GM12878 (cell line): ENCODE results near the gene TMEM231. TPM values are rescaled to one million over a fixed set of nuclear protein-coding genes. Genes with fewer than 3 reads are reported as not detected.

Experiments
- ATAC-seq: fragments of 200-7000 bp; cut with Tn5 transposase; 3 replicates; pipeline ENCODE4 v1.9.1; 2020; ENCODE audit warnings: mild to moderate bottlenecking, moderate library complexity
- BruUV-seq: library from RNA; stranded (reverse); fragments of 400-500 nt; replicated peaks from 2 replicates; lab custom pipeline; 2021; lab: Mats Ljungman, UMichigan
- CTCF ChIA-PET: fragments of 300-600 bp; sonication (Branson Sonifier 250); formaldehyde crosslinking; extraction: SDS; loops from one replicate; lab custom pipeline; 2021; ENCODE audit warnings: inconsistent platforms; lab: Yijun Ruan, JAX
- POLR2A ChIA-PET: fragments of 350-600 bp; formaldehyde crosslinking; extraction: SDS; loops from one replicate; lab custom pipeline; 2021; ENCODE audit warnings: inconsistent platforms; lab: Charles Lee
- RAD21 ChIA-PET: fragments of 300-600 bp; sonication (Branson Sonifier 250); formaldehyde crosslinking; loops from one replicate; lab custom pipeline; 2023; ENCODE audit warnings: antibody characterized with exemption; ENCODE audit not compliant: unreplicated experiment; lab: Charles Lee
- SMC1A ChIA-PET: fragments of 300-600 bp; sonication (Branson Sonifier 250); formaldehyde crosslinking; loops from one replicate; lab custom pipeline; 2023; ENCODE audit not compliant: unreplicated experiment, uncharacterized antibody; lab: Charles Lee
- DNase-seq: peaks from one replicate; pipeline ENCODE4 v3.0.0-alpha.2; 2011; ENCODE audit warnings: low read depth, low spot score
- FAIRE-seq: peaks from 3 replicates; lab custom pipeline; 2011; peaks lifted over from hg19 to GRCh38; lab: Jason Lieb, UNC
- H2AFZ ChIP-seq: 2 replicates; pipeline ENCODE4 v1.6.0; 2011; ENCODE audit warnings: low read depth, low read length, control low read depth; ENCODE audit not compliant: control insufficient read depth
- H3K27ac ChIP-seq: 2 replicates; pipeline ENCODE4 v1.5.1; 2011; ENCODE audit warnings: control low read depth; ENCODE audit not compliant: control insufficient read depth, insufficient read depth
- H3K27me3 ChIP-seq, 2 experiments: replicated peaks in 1 of 2; 2 replicates each; pipeline versions ENCODE4 v1.6.0 to v1.6.1; 2011; ENCODE audit warnings: low read length in 1 of 2; ENCODE audit not compliant: control insufficient read depth in 2 of 2, insufficient read depth in 2 of 2
- H3K36me3 ChIP-seq, 2 experiments: 2 replicates each; pipeline ENCODE4 v1.5.1; 2011; ENCODE audit warnings: low read length in 1 of 2; ENCODE audit not compliant: control insufficient read depth in 2 of 2, insufficient read depth in 2 of 2
- H3K4me1 ChIP-seq: 2 replicates; pipeline ENCODE4 v1.6.1; 2011; ENCODE audit warnings: mild to moderate bottlenecking, low read length, moderate library complexity, mixed read lengths; ENCODE audit not compliant: control insufficient read depth, insufficient read depth
- H3K4me2 ChIP-seq: 2 replicates; pipeline ENCODE4 v1.6.0; 2011; ENCODE audit warnings: control low read depth; ENCODE audit not compliant: control insufficient read depth, insufficient read depth
- H3K4me3 ChIP-seq: fragments of 200-600 bp; sonication (generic); 2 replicates; pipeline ENCODE4 v1.5.1; 2016
- H3K79me2 ChIP-seq: 2 replicates; pipeline ENCODE4 v1.6.0; 2011; ENCODE audit warnings: low read length; ENCODE audit not compliant: control insufficient read depth, insufficient read depth
- H3K9ac ChIP-seq: 2 replicates; pipeline ENCODE4 v1.8.0; 2011; ENCODE audit warnings: low read length, control low read depth, mixed read lengths; ENCODE audit not compliant: control insufficient read depth, insufficient read depth
- H3K9me3 ChIP-seq: replicated peaks from 3 replicates; pipeline ENCODE4 v1.5.1; 2011; ENCODE audit warnings: mild to moderate bottlenecking, low read length; ENCODE audit not compliant: control insufficient read depth, insufficient read depth
- H4K20me1 ChIP-seq: 2 replicates; pipeline ENCODE4 v1.6.0; 2011; ENCODE audit not compliant: control insufficient read depth, insufficient read depth
- ATF3 ChIP-seq: IDR thresholded peaks from 2 replicates; pipeline ENCODE4 v1.6.1; 2011; ENCODE audit warnings: low read depth, mild to moderate bottlenecking, low read length, moderate library complexity, borderline replicate concordance; ENCODE audit errors: extremely low read depth
- CREB1 ChIP-seq: IDR thresholded peaks from 2 replicates; pipeline ENCODE4 v1.6.1; 2012; ENCODE audit warnings: low read depth, mild to moderate bottlenecking, inconsistent platforms
- CREM ChIP-seq: IDR thresholded peaks from 2 replicates; pipeline ENCODE4 v1.6.1; 2014; ENCODE audit warnings: antibody characterized with exemption, low read depth
- GABPA ChIP-seq: IDR thresholded peaks from 2 replicates; pipeline ENCODE4 v1.6.1; 2014; ENCODE audit warnings: antibody characterized with exemption, low read depth, mild to moderate bottlenecking, inconsistent platforms
- HDAC2 ChIP-seq: fragments of 200-600 bp; sonication (generic); IDR thresholded peaks from 2 replicates; pipeline ENCODE4 v1.6.1; 2017
- MEF2A ChIP-seq: IDR thresholded peaks from 2 replicates; pipeline ENCODE4 v1.6.1; 2011; ENCODE audit warnings: low read depth, mild to moderate bottlenecking, low read length, moderate library complexity; ENCODE audit not compliant: insufficient read depth
- MTA3 ChIP-seq: IDR thresholded peaks from 2 replicates; pipeline ENCODE4 v1.6.1; 2012; ENCODE audit warnings: low read length, inconsistent platforms, borderline replicate concordance
- MXI1 ChIP-seq: fragments of 150-350 bp; IDR thresholded peaks from 2 replicates; pipeline ENCODE4 v1.6.1; 2011; ENCODE audit warnings: low read depth, mild to moderate bottlenecking, inconsistent platforms, low read length, improper control_type of control experiment
- NR2F1 ChIP-seq: fragments of 450-650 bp; conservative IDR thresholded peaks from 2 replicates; pipeline ENCODE4 v1.6.1; 2017; ENCODE audit warnings: mild to moderate bottlenecking
- PAX5 ChIP-seq: IDR thresholded peaks from 2 replicates; pipeline ENCODE4 v1.6.1; 2011; ENCODE audit warnings: low read depth, low read length, borderline replicate concordance
- POU2F2 ChIP-seq: IDR thresholded peaks from 3 replicates; pipeline ENCODE4 v1.6.1; 2011; ENCODE audit warnings: low read depth, mild to moderate bottlenecking, low read length, borderline replicate concordance
- RELB ChIP-seq: fragments of 450-650 bp; IDR thresholded peaks from 2 replicates; pipeline ENCODE4 v1.6.1; 2017; ENCODE audit warnings: low read depth, mild to moderate bottlenecking, moderate library complexity
- SMAD5 ChIP-seq: IDR thresholded peaks from 2 replicates; pipeline ENCODE4 v1.6.1; 2016; ENCODE audit warnings: antibody characterized with exemption, low read depth
- SP1 ChIP-seq: IDR thresholded peaks from one replicate; pipeline ENCODE4 v1.6.1; 2011; ENCODE audit warnings: low read depth, low read length
- SRF ChIP-seq, 2 experiments: IDR thresholded peaks; 2 replicates each; pipeline ENCODE4 v1.6.1; 2011; ENCODE audit warnings: low read depth in 2 of 2, low read length in 2 of 2, mild to moderate bottlenecking in 1 of 2, moderate library complexity in 1 of 2
- TARDBP ChIP-seq: IDR thresholded peaks from 2 replicates; pipeline ENCODE4 v1.6.1; 2016; ENCODE audit warnings: borderline replicate concordance
- TCF7 ChIP-seq: IDR thresholded peaks from 2 replicates; pipeline ENCODE4 v1.6.1; 2014; ENCODE audit warnings: antibody characterized with exemption, borderline replicate concordance
- YY1 ChIP-seq: IDR thresholded peaks from 2 replicates; pipeline ENCODE4 v1.6.1; 2011; ENCODE audit warnings: low read depth, mild to moderate bottlenecking, low read length
- ZNF592 ChIP-seq: fragments of 450-650 bp; IDR thresholded peaks from 2 replicates; pipeline ENCODE4 v1.6.1; 2017; ENCODE audit warnings: mild to moderate bottlenecking, moderate library complexity
- WGBS: methylation state at CpG from one replicate; pipeline ENCODE4 v1.1.6; 2016; ENCODE audit warnings: low lambda C conversion rate; ENCODE audit not compliant: insufficient replicate concordance, insufficient coverage; ENCODE audit errors: missing lambda C conversion rate; 5-methylcytosine and 5-hydroxymethylcytosine counted together
- in situ Hi-C: fragments of 300-500 bp; cut with MboI; formaldehyde crosslinking; loops from 9 replicates; pipeline ENCODE4 v1.14.3; 2018; ENCODE audit warnings: mixed read lengths
- intact Hi-C: fragments of 100-400 bp; cut with micrococcal nuclease; formaldehyde crosslinking; loops from one replicate; pipeline ENCODE4 v1.14.2; 2022; ENCODE audit not compliant: unreplicated experiment
- polyA plus RNA-seq, 11 experiments: library from polyadenylated mRNA; depleted of rRNA in 4 of 11; unstranded in 6 of 11; stranded (reverse) in 5 of 11; fragments of >200 nt; fragmentation: Nextera tagmentation in 4 of 11; fragmentation: Illumina TruSeq in 1 of 11; extraction: Ambion mirVana in 4 of 11; extraction: Trizol in 1 of 11; gene quantifications; 1 replicate in 1 of 11; 2 replicates in 10 of 11; pipeline versions ENCODE4 v1.2.1 to v1.2.3, GENCODE V29; 2011 to 2016; ENCODE audit warnings: inconsistent platforms in 2 of 11, missing spikeins in 2 of 11, low read depth in 1 of 11
- total RNA-seq, 4 experiments: library from RNA; depleted of rRNA in 3 of 4; stranded (reverse); fragments of >200 nt in 3 of 4; fragmentation: Illumina TruSeq in 1 of 4; extraction: Trizol in 1 of 4; gene quantifications; 2 replicates each; pipeline versions ENCODE4 v1.2.1 to v1.2.3, GENCODE V29; 2013 to 2021

The TMEM231 gene
- total and polyA plus RNA-seq, 10 of the 15 experiments (the other 5 are each of a cell fraction or from before 2014, with no cell fraction given) = 1.2 to 9.1 (median 5.9) TPM

GRCh38 chr16:75555213-75555706 lies 792 bp downstream of the TMEM231 start:
- Histone ChIP-seq H3K27ac (peak overlapping the region; percentile 65), H4K20me1 (no peaks in the 10 kb centered on the region), H2AFZ (peak overlapping the region; percentile 72), H3K36me3 (no peaks in the 10 kb centered on the region), H3K4me2 (peak overlapping the region; percentile 93), H3K4me1 (peaks cover 7% of the 10 kb centered on the region), H3K27me3 (no peaks in the 10 kb centered on the region), H3K9me3 (no peaks in the 10 kb centered on the region), H3K9ac (peak overlapping the region; percentile 73), H3K4me3 (peak overlapping the region; percentile 81), H3K79me2 (no peaks in the 10 kb centered on the region)
- CTCF ChIA-PET = interaction anchor here (1.2 to 4.7 kb wide), 5 partner anchors 10 to 67 kb away, joined by 3 to 31 read pairs (median 10); partner anchors contain the start of genes ADAT1 and GABARAPL2
- in situ Hi-C loops (no loop called here), intact Hi-C loops (loop anchor here (5.0 kb wide), 2 partner anchors 38 to 207 kb away; no protein-coding TSS in a partner anchor)
- DNase-seq (no peak), ATAC-seq (peak; percentile 66), FAIRE-seq (no peak)
- WGBS = under 1% methylated on average over 26 of the region's 26 CpGs
- TSS peak; percentile 65 for BruUV-seq
- SMC1A ChIA-PET = interaction anchor here (1.0 to 2.1 kb wide), 5 partner anchors 10 to 71 kb away, joined by 3 to 13 read pairs (median 10); no protein-coding TSS in a partner anchor
- POLR2A ChIA-PET = interaction anchor here (0.5 to 8.1 kb wide), 6 partner anchors 10 to 1633 kb away, joined by 3 to 72 read pairs (median 4); partner anchors contain the start of genes GABARAPL2, KARS1 and TERF2IP
- RAD21 ChIA-PET = interaction anchor here (0.5 to 2.3 kb wide), 11 partner anchors 10 to 124 kb away, joined by 3 to 13 read pairs (median 4); partner anchors contain the start of genes ADAT1 and GABARAPL2
- TF ChIP-seq CREM (peak; percentile 97), SMAD5 (no peak), NR2F1 (peak; percentile 58; the same call in 1 of the 2 replicates), YY1 (peak; percentile 39; the same call in 1 of the 2 replicates), MTA3 (no peak), SRF (IDR thresholded peaks at IDR 0.05; ENCODE audit: low read depth in 2 of 2, low read length in 2 of 2) (0 out of 4 replicates have a peak, but pooled peaks of 1 of the 2 experiments have one; percentile 10), MEF2A (no peak), GABPA (0 out of 2 replicates have a peak, but pooled peaks have one; percentile 28), POU2F2 (peak; percentile 65; the same call in 1 of the 3 replicates), TARDBP (no peak), SP1 (no peak), ZNF592 (no peak), PAX5 (peak; percentile 96), TCF7 (no peak), ATF3 (0 out of 2 replicates have a peak, but pooled peaks have one; percentile 7), HDAC2 (no peak), RELB (peak; percentile 25; the same call in 1 of the 2 replicates), MXI1 (peak; percentile 64; the same call in 1 of the 2 replicates), CREB1 (peak; percentile 97)
